GM12874 (cell line): ENCODE measurements around the gene LASP1NB.

Experiments used
- CTCF ChIP-seq: IDR thresholded peaks from 2 replicates; pipeline ENCODE4 v1.5.1; 2011; ENCODE audit warnings: low read depth, mild to moderate bottlenecking, control low read depth, low read length, moderate library complexity; ENCODE audit not compliant: insufficient read depth

The LASP1NB gene

GRCh38 chr17:38940404-38940803 lies 15.0 kb downstream of the LASP1NB start:
- TF ChIP-seq CTCF: no peak

- TF ChIP-seq CTCF: no peak
These were observed 17.4 kb downstream of the LASP1NB start for GRCh38 chr17:38942696-38943334.

GRCh38 chr17:38943607-38944006 lies 18.2 kb downstream of the LASP1NB start:
- no peak for TF ChIP-seq CTCF

GRCh38 chr17:38947189-38947588 lies 21.8 kb downstream of the LASP1NB start:
- no peak for TF ChIP-seq CTCF

GRCh38 chr17:38958326-38958725 lies 32.9 kb downstream of the LASP1NB start:
- no peak for TF ChIP-seq CTCF

GRCh38 chr17:38958756-38959155 lies 33.3 kb downstream of the LASP1NB start:
- TF ChIP-seq CTCF: no peak

GRCh38 chr17:38959508-38959907 lies 34.1 kb downstream of the LASP1NB start:
- no peak for TF ChIP-seq CTCF
